WTC11 (cell line): ENCODE data around the gene SPRY2. TPM values are rescaled to one million over a fixed set of nuclear protein-coding genes. Genes with fewer than 3 reads are reported as not detected.

Source experiments
- ATAC-seq: fragments of 200-7000 bp; cut with Tn5 transposase; 2 replicates; pipeline ENCODE4 v1.10.0; 2021; ENCODE audit warnings: mild to moderate bottlenecking, moderate library complexity
- CTCF ChIA-PET: fragments of 300-600 bp; sonication (Branson Sonifier 250); formaldehyde crosslinking; loops from one replicate; lab custom pipeline; 2021; ENCODE audit warnings: antibody characterized with exemption; lab: Charles Lee
- POLR2A ChIA-PET: fragments of 350-600 bp; sonication (Branson Sonifier 250); formaldehyde crosslinking; loops from one replicate; lab custom pipeline; 2021; ENCODE audit warnings: antibody characterized with exemption; lab: Charles Lee
- DNase-seq: peaks from one replicate; pipeline ENCODE4 v3.0.0; 2021; ENCODE audit warnings: low spot score
- H3K27ac Mint-ChIP-seq: 2 replicates; pipeline ENCODE4 v1.8.0; 2021; ENCODE audit warnings: mixed read lengths
- H3K27me3 Mint-ChIP-seq: 2 replicates; pipeline ENCODE4 v1.8.0; 2021; ENCODE audit warnings: low read depth, mild to moderate bottlenecking, moderate library complexity, mixed read lengths
- H3K36me3 Mint-ChIP-seq: 2 replicates; pipeline ENCODE4 v1.8.0; 2021; ENCODE audit warnings: mixed read lengths
- H3K4me1 Mint-ChIP-seq: 2 replicates; pipeline ENCODE4 v1.8.0; 2022; ENCODE audit warnings: mixed read lengths
- H3K4me3 Mint-ChIP-seq: 2 replicates; pipeline ENCODE4 v1.8.0; 2021; ENCODE audit warnings: mild to moderate bottlenecking, moderate library complexity, mixed read lengths
- H3K9me3 Mint-ChIP-seq: 2 replicates; pipeline ENCODE4 v1.8.0; 2021; ENCODE audit warnings: mixed read lengths
- ARID4B ChIP-seq: sonication (generic); formaldehyde crosslinking; IDR thresholded peaks from 2 replicates; pipeline ENCODE4 v1.8.0; 2023; ENCODE audit warnings: missing genetic modification reagents, mild to moderate bottlenecking, borderline replicate concordance
- CBFB ChIP-seq: sonication (generic); formaldehyde crosslinking; IDR thresholded peaks from 2 replicates; pipeline ENCODE4 v1.8.1; 2022; ENCODE audit warnings: mild to moderate bottlenecking, low read depth, missing genetic modification reagents
- IRF1 ChIP-seq: sonication (generic); formaldehyde crosslinking; IDR thresholded peaks from 2 replicates; pipeline ENCODE4 v1.8.0; 2023; ENCODE audit warnings: missing genetic modification reagents
- NFATC4 ChIP-seq: fragments of 250-450 bp; sonication (Bioruptor Pico); IDR thresholded peaks from 2 replicates; pipeline ENCODE4 v1.9.0; 2021; ENCODE audit warnings: mild to moderate bottlenecking
- NR3C1 ChIP-seq: sonication (generic); formaldehyde crosslinking; conservative IDR thresholded peaks from 2 replicates; pipeline ENCODE4 v1.8.1; 2023; ENCODE audit warnings: low read depth, mild to moderate bottlenecking, missing genetic modification reagents
- PRRX2 ChIP-seq: fragments of 250-450 bp; sonication (Bioruptor Pico); IDR thresholded peaks from 2 replicates; pipeline ENCODE4 v1.8.0; 2021; ENCODE audit warnings: mild to moderate bottlenecking
- RORB ChIP-seq: fragments of 250-450 bp; sonication (Bioruptor Pico); IDR thresholded peaks from 2 replicates; pipeline ENCODE4 v1.9.0; 2021; ENCODE audit warnings: mild to moderate bottlenecking
- SMAD4 ChIP-seq: sonication (generic); formaldehyde crosslinking; IDR thresholded peaks from 2 replicates; pipeline ENCODE4 v1.8.0; 2022; ENCODE audit warnings: mild to moderate bottlenecking, missing genetic modification reagents
- SOX15 ChIP-seq: fragments of 250-450 bp; sonication (Bioruptor Pico); IDR thresholded peaks from 2 replicates; pipeline ENCODE4 v1.9.0; 2021; ENCODE audit warnings: mild to moderate bottlenecking
- ZBTB21 ChIP-seq: sonication (generic); formaldehyde crosslinking; IDR thresholded peaks from 2 replicates; pipeline ENCODE4 v1.8.1; 2023; ENCODE audit warnings: mild to moderate bottlenecking, missing genetic modification reagents, borderline replicate concordance
- ZNF396 ChIP-seq: fragments of 250-450 bp; sonication (Bioruptor Pico); IDR thresholded peaks from 2 replicates; pipeline ENCODE4 v1.8.0; 2021; ENCODE audit warnings: mild to moderate bottlenecking, moderate library complexity, borderline replicate concordance
- ZNF423 ChIP-seq: fragments of 250-450 bp; sonication (Bioruptor Pico); IDR thresholded peaks from 2 replicates; pipeline ENCODE4 v2.1.2; 2022; ENCODE audit warnings: mild to moderate bottlenecking, moderate library complexity
- ZNF532 ChIP-seq: fragments of 250-450 bp; sonication (Bioruptor Pico); IDR thresholded peaks from 2 replicates; pipeline ENCODE4 v1.9.0; 2021; ENCODE audit warnings: mild to moderate bottlenecking, borderline replicate concordance
- total RNA-seq: library from RNA; stranded (reverse); gene quantifications from 3 replicates; pipeline ENCODE4 v1.2.3, GENCODE V29; 2021
- TF ChIP-seq, protein P1 (sequence below): sonication (generic); formaldehyde crosslinking; IDR thresholded peaks from 2 replicates; pipeline ENCODE4 v1.8.1; 2022; ENCODE audit warnings: mild to moderate bottlenecking, missing genetic modification reagents, moderate library complexity, borderline replicate concordance
- TF ChIP-seq, protein P2 (sequence below): sonication (generic); formaldehyde crosslinking; IDR thresholded peaks from 2 replicates; pipeline ENCODE4 v1.8.1; 2023; ENCODE audit warnings: mild to moderate bottlenecking, missing genetic modification reagents
- TF ChIP-seq, protein P3 (sequence below): fragments of 250-450 bp; sonication (Bioruptor Pico); IDR thresholded peaks from 2 replicates; pipeline ENCODE4 v1.9.0; 2021; ENCODE audit warnings: mild to moderate bottlenecking

The SPRY2 gene
- total RNA-seq, 1 experiment from 2014 or later, result 63.2 TPM

DNA sequence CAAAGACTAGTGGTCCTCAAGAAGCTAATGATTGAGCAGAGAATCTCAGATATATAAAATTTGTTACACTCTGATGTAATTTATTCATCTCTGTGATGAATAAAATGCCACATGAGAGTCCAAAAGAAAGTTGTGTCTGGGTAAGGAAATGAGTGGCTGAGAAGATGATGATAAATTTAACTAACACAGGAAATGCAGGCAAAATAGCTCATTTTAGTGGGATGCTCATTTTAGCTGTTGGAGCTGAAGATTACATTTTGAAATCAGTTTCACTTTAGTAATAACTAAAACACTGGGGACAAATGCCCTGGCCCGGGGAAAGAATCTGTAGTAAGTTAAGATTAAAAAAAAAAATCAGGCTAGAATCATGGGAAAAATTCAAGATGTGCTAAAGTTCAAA is 35.2 kb downstream of the SPRY2 start:
- ChIA-PET CTCF (interaction anchor here (1.2 kb wide), 1 partner anchor 8 kb away, joined by 3 read pairs; no protein-coding TSS in a partner anchor), POLR2A (interaction anchor here (1.2 kb wide), 1 partner anchor 8 kb away, joined by 6 read pairs; no protein-coding TSS in a partner anchor)
- no peak overlapping the region for H3K4me3 Mint-ChIP-seq
- H3K27ac Mint-ChIP-seq, result no peak overlapping the region
- peaks cover 8% of the 10 kb centered on the region for H3K9me3 Mint-ChIP-seq
- TF ChIP-seq ZNF532 (CRISPR knock-in tag) (no peak), ARID4B (CRISPR knock-in tag) (no peak), PRRX2 (CRISPR knock-in tag) (no peak), NR3C1 (no peak), SMAD4 (no peak), SOX15 (no peak), NFATC4 (no peak)
- TF ChIP-seq, protein P1, sequence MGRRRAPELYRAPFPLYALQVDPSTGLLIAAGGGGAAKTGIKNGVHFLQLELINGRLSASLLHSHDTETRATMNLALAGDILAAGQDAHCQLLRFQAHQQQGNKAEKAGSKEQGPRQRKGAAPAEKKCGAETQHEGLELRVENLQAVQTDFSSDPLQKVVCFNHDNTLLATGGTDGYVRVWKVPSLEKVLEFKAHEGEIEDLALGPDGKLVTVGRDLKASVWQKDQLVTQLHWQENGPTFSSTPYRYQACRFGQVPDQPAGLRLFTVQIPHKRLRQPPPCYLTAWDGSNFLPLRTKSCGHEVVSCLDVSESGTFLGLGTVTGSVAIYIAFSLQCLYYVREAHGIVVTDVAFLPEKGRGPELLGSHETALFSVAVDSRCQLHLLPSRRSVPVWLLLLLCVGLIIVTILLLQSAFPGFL, result no peak
- H3K4me1 Mint-ChIP-seq, result peaks cover 18% of the 10 kb centered on the region
- DNase-seq (no peak), ATAC-seq (no peak)
- no peaks in the 10 kb centered on the region for H3K27me3 Mint-ChIP-seq
- peaks cover 9% of the 10 kb centered on the region for H3K36me3 Mint-ChIP-seq

GRCh38 chr13:80303225-80303811 is 37.6 kb downstream of the SPRY2 start:
- peaks cover 24% of the 10 kb centered on the region for H3K4me1 Mint-ChIP-seq
- no peak for TF ChIP-seq IRF1
- TF ChIP-seq, protein P2, sequence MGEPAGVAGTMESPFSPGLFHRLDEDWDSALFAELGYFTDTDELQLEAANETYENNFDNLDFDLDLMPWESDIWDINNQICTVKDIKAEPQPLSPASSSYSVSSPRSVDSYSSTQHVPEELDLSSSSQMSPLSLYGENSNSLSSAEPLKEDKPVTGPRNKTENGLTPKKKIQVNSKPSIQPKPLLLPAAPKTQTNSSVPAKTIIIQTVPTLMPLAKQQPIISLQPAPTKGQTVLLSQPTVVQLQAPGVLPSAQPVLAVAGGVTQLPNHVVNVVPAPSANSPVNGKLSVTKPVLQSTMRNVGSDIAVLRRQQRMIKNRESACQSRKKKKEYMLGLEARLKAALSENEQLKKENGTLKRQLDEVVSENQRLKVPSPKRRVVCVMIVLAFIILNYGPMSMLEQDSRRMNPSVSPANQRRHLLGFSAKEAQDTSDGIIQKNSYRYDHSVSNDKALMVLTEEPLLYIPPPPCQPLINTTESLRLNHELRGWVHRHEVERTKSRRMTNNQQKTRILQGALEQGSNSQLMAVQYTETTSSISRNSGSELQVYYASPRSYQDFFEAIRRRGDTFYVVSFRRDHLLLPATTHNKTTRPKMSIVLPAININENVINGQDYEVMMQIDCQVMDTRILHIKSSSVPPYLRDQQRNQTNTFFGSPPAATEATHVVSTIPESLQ (CRISPR knock-in tag), result no peak
- no peak for TF ChIP-seq ZNF396
- TF ChIP-seq, protein P3, sequence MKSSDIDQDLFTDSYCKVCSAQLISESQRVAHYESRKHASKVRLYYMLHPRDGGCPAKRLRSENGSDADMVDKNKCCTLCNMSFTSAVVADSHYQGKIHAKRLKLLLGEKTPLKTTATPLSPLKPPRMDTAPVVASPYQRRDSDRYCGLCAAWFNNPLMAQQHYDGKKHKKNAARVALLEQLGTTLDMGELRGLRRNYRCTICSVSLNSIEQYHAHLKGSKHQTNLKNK (CRISPR knock-in tag), result no peak
- TF ChIP-seq ZBTB21 (CRISPR knock-in tag), result no peak
- TF ChIP-seq ZNF423 (CRISPR knock-in tag), result no peak
- TF ChIP-seq CBFB (CRISPR knock-in tag), result no peak
- TF ChIP-seq RORB (CRISPR knock-in tag), result no peak
- TF ChIP-seq, all 79 proteins: peak for 0
- ATAC-seq (no peak), DNase-seq (no peak)
- no peaks in the 10 kb centered on the region for H3K27me3 Mint-ChIP-seq
- POLR2A ChIA-PET, result no interaction called here
- H3K36me3 Mint-ChIP-seq, result peaks cover 9% of the 10 kb centered on the region
- CTCF ChIA-PET, result no interaction called here
- H3K9me3 Mint-ChIP-seq, result peaks cover 8% of the 10 kb centered on the region
- H3K27ac Mint-ChIP-seq, result no peak overlapping the region
- no peak overlapping the region for H3K4me3 Mint-ChIP-seq
